ENCODE measurements around the gene RASL12.
"Not testable (repeated sequence)": the region's sequence is repeated elsewhere in the genome, so short reads cannot be mapped to it uniquely, and the experiment has no call there.

RASL12 gene

DNA sequence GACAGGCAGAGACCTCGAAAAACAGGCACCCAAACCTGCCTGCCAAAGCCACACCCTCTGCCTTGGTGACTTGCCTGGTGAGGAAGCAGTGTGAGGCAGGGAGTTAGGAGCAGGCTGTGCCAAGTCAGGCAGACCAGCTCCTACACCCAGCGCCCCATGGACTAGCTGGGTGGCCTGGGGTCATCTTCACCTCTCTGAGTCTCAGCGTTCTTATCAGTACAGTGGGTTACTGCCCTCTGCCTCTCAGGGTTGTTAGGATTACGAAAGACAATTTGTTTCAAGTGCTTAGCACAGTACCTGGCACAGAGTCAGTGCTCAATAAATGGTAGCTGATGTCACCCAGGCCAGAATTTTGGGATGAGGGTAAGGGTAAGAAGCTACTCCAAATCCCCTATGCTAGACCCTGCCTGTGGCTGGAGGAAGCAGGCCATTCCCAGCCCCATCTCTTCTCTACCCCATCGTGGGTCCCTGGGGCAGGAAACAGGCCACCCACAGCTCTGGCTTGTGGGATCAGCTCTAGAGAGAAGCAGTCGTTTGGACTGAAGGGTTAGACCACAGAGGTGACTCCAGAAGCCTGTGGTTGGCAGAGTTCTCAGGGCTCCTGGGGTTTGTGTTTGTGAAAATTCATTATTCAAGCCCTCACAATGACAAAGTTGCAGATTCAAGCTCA is 12.5 kb downstream of the RASL12 start:
- DNase-seq (ENCODE audit: low read depth): no peak

DNA sequence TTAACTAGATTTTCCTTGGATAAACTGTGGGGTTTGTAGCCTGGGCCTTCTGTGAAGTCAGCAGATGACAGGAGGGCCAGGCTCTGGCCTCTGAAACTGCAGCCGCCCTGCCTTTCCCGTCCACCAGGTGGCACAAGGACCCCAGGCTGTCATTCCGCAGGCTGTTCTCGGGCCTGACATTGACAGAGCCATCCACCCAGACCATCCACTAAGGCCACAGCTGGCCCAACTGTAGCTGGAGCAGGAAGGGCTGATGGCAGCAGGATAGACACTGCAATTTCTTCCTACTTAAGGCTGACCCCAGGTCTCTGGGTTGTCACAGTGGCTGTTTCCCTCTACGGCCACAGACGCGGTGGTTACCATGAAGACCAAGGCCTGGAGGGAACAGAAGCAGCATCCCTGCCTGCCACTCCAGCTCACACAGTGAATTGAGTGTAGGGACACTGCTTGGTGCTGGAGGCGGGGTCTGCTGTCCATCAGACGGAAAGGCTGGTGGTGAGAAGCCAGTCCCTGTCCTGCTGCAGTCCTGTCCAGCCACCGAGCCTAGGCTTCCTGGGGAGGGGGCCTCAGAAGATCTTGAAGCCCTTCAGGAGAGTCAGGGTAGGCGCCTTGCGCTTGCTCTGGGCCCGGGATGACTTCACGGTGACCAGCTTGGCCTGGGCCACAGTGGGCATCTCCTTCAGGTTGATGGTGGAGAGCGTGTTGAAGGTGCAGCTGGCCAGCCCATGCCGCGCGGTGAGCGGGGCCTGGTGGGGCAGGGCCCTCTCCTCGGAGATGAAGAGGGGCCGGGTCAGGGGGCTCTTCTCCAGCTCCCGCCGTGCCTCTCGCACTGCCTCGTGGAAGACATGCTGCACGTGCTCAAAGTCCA is 13.2 kb downstream of the RASL12 start:
- DNase-seq (ENCODE audit: low read depth): no peak

GRCh38 chr15:65052956-65053355 is 14.8 kb downstream of the RASL12 start:
- DNase-seq (ENCODE audit: low read depth): no peak

DNA sequence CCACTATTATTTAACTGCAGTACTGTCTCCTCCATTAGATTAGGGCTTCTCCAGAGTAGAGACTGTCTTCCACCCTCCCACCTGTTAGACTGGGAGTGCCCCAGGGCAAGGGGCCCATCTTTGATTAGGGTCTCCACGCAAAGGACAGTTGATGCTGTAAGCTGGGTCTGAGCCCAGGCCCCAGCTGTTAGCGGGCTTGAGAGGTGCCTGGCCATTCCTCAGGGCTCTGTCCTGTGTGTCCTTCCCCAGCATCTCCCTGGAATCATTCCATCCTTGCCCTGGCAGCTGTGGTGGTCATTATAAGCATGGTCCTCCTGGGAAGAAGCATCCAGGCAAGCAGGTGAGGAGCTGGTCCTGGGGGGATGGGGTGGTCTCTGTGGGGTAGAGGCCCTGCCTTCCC is 16.5 kb downstream of the RASL12 start:
- DNase-seq (ENCODE audit: low read depth): no peak

- DNase-seq (ENCODE audit: low read depth): no peak
These were observed 17.5 kb downstream of the RASL12 start for GRCh38 chr15:65050270-65050669.

DNA sequence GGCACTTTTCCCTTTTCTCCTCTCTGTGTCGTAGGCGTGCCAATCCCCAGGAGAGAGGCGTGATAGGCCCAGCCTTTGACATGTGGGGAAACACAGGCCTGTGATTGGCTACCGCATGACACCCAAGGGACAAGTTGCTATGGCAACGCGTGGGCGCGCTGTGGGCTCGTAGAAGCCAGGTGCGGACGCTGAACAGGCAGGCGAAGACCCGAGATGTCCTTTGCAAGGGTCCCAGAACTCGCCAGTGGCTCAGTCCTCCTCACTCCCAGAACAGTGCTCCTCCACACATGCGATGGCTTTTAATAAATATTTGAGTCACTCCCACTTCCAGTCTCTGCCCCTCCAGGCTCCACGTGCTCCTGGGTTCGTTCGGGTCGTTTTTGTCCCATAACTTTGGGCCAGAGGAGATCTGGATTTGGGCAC is 18.4 kb downstream of the RASL12 start:
- DNase-seq (ENCODE audit: low read depth): peak; percentile 73

DNA sequence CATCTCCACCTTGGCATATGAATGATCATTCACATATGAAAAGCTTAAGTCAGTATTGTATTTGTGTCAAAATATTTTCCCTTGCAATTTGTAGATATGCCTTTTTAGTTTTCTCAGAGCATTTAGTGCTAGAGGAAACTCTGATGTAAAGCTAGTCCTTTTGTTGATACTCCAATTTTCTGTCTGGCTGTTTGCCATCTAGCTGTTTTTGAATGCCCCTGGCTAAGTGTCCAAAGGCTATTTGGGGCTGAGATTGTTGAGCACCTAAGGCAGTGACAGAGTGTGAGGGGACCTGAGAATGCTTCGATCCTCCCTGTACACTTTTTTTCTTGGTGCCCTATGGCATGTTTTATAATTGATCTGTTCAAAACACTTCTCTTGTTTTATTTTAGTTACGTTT is 19.6 kb downstream of the RASL12 start:
- no peak for DNase-seq (ENCODE audit: low read depth)

DNA sequence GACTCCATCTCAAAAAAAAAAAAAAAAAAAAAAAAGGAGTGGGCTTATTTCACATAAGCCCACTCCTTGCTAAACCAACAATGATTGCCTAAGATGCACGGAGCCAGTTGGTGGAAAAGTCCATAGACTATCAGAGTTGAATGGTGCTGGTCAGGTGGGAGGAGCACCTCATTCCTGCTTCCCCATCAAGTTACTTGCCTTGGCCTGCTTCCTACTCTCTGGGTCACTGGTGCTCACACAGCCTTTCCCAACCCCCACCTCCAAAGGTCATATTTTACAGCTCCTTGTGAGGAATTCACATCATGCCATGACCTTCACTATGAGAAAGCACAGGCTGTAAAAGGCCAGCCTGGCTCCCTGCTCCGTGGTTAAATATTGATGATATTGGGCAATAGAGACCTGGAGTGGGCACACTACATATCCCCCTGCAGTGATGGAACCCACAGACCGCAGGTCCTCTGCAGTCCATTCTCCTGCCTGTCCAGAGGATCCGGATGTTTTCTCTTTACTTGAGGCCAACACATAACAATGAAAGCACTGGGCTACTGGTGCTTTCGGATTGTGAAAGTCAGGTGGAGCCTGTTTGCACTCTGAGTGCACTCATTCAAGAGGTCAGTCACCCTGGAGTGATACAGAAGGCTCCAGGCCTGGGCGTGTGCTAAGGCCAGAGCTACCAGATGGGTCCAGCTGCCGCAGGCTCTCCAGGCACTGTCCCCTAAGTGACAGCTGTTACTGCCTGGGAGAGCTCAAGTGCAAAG is 22.9 kb downstream of the RASL12 start, which contains the start of gene SLC51B:
Gene SLC51B (plus strand): TSS at position 664 of the 758 bp plus-strand sequence. CDS start 4,618 bp downstream, outside the sequence.
- DNase-seq (ENCODE audit: low read depth): no peak

GRCh38 chr15:65044218-65044617 is 23.6 kb downstream of the RASL12 start:
- not testable (repeated sequence) for DNase-seq (ENCODE audit: low read depth)

DNA sequence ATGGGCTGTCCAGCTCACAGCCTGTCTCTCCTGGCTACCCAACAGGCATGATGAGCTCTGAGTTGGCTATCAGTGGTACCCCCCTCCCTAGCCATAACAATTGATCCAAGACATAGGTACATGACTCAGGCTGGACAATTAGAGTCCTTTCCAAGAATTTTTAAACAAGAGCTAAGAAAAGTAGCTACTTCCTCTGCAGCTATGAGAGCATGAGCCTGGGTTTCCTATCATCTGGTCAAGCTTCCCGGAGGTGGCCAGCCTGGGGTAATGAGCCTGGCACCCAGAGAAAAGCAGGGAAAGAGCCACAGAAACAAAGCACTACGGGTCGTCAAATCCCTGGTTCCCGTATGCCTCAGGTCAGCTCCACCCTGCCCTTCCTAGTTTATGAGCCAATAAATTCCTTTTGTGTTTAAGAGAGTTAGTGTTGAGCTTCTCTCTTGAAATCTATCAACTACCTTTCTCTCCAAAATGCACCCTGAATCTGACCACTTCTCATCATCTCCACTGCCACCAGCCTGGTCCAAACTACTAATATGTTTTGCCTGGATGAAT is 24.9 kb downstream of the RASL12 start:
- no peak for DNase-seq (ENCODE audit: low read depth)

DNA sequence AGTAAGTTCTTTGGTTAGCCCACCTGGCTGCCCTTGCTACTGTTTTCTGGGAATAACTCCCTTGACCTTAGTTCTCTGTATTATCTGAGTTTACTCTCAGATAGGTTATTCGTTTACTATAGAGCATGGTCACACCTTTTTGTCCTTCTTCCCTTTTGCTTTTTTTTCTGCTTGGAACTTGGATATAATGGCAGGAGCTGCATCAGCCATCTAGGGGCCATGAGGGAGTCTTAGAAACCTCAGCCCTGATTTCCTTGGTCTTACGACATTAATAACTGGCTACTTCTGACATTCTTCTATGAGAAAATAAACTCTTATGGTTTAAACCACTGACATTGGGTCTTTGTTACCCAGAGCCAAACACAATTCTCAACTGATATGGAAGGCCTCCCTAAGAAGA is 26.0 kb downstream of the RASL12 start:
- DNase-seq (ENCODE audit: low read depth): no peak

DNA sequence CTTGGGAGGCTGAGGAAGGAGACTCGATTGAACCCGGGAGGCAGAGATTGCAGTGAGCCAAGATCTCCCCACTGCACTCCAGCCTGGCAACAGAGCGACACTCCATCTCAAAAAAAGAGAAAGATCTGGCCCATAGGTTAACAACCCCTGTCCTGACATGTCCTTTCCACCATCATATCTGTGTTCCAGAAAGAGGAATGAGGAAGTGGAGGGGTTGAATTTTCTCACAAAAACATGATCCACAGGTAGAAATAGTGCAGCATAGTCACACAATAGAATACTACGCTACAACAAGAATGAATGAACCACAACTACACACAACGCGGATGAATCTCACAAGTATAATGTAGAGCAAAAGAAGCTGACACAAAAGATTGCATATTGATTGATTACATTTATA is 27.3 kb downstream of the RASL12 start:
- DNase-seq (ENCODE audit: low read depth): no peak

GRCh38 chr15:65038836-65039235 is 29.0 kb downstream of the RASL12 start:
- DNase-seq (ENCODE audit: low read depth): no peak

DNA sequence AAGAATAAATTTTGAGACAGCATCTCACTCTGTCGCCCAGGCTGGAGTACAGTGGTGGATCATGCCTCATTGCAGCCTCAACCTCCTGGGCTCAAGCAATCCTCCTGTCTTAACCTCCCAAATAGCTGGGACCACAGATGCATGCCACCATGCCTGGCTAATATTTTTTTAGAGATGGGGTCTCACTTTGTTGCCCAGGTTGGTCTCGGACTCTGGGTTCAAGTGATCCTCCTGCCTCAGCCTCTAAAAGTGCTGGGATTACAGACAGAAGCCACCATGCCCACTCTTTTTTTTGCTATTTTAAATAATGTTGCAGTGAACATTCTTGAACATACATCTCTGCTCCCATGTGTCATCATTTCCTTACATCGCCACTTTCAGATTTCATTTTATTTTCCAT is 29.4 kb downstream of the RASL12 start:
- no peak for DNase-seq (ENCODE audit: low read depth)

DNA sequence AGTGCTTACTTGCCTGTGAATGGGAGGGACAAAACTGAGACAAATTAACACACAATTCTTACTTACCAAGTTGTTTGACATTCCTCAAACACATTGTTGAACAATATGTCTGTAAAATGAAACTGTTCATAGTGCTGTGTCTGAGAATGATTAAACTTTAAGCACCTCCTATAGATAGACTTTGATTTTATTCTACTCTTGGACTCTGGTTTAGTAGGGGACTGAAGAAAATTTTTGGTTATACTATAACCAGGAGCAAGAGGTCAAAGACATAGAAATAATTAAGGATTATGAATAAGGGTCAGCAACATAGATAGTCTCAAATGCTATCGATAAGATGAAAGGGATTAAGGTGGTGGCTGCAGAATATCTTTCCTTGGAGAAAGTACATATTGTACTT is 30.5 kb downstream of the RASL12 start:
- DNase-seq (ENCODE audit: low read depth): no peak

GRCh38 chr15:65034719-65035118 is 33.1 kb downstream of the RASL12 start:
- no peak for DNase-seq (ENCODE audit: low read depth)

DNA sequence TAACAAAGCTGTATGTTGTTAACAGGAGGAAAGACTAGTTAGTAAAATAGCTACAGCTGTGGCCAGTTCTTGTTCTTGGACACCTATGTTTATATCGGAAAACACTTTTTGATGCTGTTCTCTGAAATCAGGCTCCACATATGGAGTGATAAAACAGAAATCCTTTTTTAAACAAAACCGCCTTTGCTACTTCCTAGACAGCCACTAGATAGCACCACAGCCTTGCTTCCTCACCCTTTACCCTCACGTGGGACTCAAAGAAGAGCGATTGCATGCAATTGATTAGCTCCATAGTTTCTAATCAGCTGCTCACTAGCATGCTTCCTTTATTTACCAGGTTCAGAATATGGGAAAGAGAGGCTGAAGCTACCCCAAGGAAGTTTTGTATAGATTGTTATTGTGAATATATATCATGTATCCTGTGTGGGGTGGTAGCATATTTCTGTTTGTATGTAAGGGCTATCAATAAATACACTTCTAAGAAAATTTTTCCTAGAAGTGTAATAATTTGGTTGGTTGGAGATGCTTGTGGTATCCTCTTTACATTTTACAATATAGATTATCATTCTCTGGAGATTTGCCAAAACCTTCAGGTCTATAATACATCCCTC is 34.0 kb downstream of the RASL12 start:
- DNase-seq (ENCODE audit: low read depth): no peak

GRCh38 chr15:65032801-65033537 is 34.8 kb downstream of the RASL12 start:
- no peak for DNase-seq (ENCODE audit: low read depth)

- DNase-seq (ENCODE audit: low read depth): no peak
These were observed 38.0 kb downstream of the RASL12 start for GRCh38 chr15:65029736-65030208.

GRCh38 chr15:65028921-65029735 is 38.7 kb downstream of the RASL12 start, which contains the start of gene MTFMT:
Gene MTFMT, minus strand, starts transcription at chr15:65029639. Its CDS starts 26 bp downstream, at chr15:65029613.
- DNase-seq (ENCODE audit: low read depth): peak; percentile 89
